Effector memory CD4-positive, alpha-beta T cell (primary cell): ENCODE data around the gene C11orf54.

Source experiments
- DNase-seq, 3 donors: peaks; one replicate each; pipeline ENCODE4 v3.0.0-alpha.2; 2020
- H3K27ac ChIP-seq: 2 replicates; pipeline ENCODE4 v1.7.0; 2013; ENCODE audit warnings: mild to moderate bottlenecking, low read length, moderate library complexity; ENCODE audit not compliant: insufficient read depth, poor library complexity, severe bottlenecking
- H3K27me3 ChIP-seq: replicated peaks from 2 replicates; pipeline ENCODE4 v1.7.0; 2013; ENCODE audit warnings: mild to moderate bottlenecking, low read length; ENCODE audit not compliant: insufficient read depth, control insufficient read depth, poor library complexity, severe bottlenecking
- H3K36me3 ChIP-seq: 2 replicates; pipeline ENCODE4 v1.7.0; 2013; ENCODE audit warnings: mild to moderate bottlenecking, low read length, moderate library complexity; ENCODE audit not compliant: control insufficient read depth, insufficient read depth
- H3K4me1 ChIP-seq: 2 replicates; pipeline ENCODE4 v1.7.0; 2013; ENCODE audit warnings: low read length, mild to moderate bottlenecking; ENCODE audit not compliant: control insufficient read depth, insufficient read depth, poor library complexity, severe bottlenecking
- H3K4me3 ChIP-seq: 2 replicates; pipeline ENCODE4 v1.7.0; 2013; ENCODE audit warnings: low read length, low read depth, mild to moderate bottlenecking; ENCODE audit not compliant: insufficient read depth, poor library complexity, severe bottlenecking
- H3K9me3 ChIP-seq: 2 replicates; pipeline ENCODE4 v1.7.0; 2013; ENCODE audit warnings: mild to moderate bottlenecking, low read length, moderate library complexity; ENCODE audit not compliant: control insufficient read depth
- total RNA-seq, 3 donors: gene quantifications; one replicate each; lab custom pipeline; 2026; lab: John Stamatoyannopoulos, UW

The C11orf54 gene
- 6.8 to 7.2 (median 6.9) reads per million in 3 donors for total RNA-seq

- peak; percentile 92 to 97 (median 95) for DNase-seq
- Histone ChIP-seq H3K4me1 (peaks cover 31% of the 10 kb centered on the region), H3K27ac (peak within 1 kb of the TSS; percentile 97), H3K36me3 (peaks cover 18% of the 10 kb centered on the region), H3K27me3 (no peaks in the 10 kb centered on the region), H3K9me3 (no peaks in the 10 kb centered on the region), H3K4me3 (peak within 1 kb of the TSS; percentile 91)
Measured at GRCh38 chr11:93741094-93741881, at the start of gene C11orf54, which contains the start of gene TAF1D. TSS of gene C11orf54 (plus strand) at chr11:93741672. CDS start at chr11:93747394, 5,722 bp downstream. TSS of gene TAF1D (minus strand) at chr11:93741495. CDS start at chr11:93739304, 2,191 bp downstream.

GRCh38 chr11:93694109-93694508 lies 47.4 kb upstream of the C11orf54 start:
- Histone ChIP-seq H3K27ac (no peak overlapping the region), H3K27me3 (no peaks in the 10 kb centered on the region), H3K4me3 (no peak overlapping the region), H3K36me3 (peaks cover 43% of the 10 kb centered on the region), H3K9me3 (no peaks in the 10 kb centered on the region), H3K4me1 (no peaks in the 10 kb centered on the region)
- no peak for DNase-seq

GRCh38 chr11:93694557-93694956 lies 46.9 kb upstream of the C11orf54 start:
- Histone ChIP-seq H3K9me3 (no peaks in the 10 kb centered on the region), H3K4me1 (no peaks in the 10 kb centered on the region), H3K4me3 (no peak overlapping the region), H3K36me3 (peaks cover 42% of the 10 kb centered on the region), H3K27ac (no peak overlapping the region), H3K27me3 (no peaks in the 10 kb centered on the region)
- no peak for DNase-seq

- H3K36me3 ChIP-seq: peaks cover 45% of the 10 kb centered on the region
- no peak overlapping the region for H3K4me3 ChIP-seq
- no peaks in the 10 kb centered on the region for H3K9me3 ChIP-seq
- no peaks in the 10 kb centered on the region for H3K27me3 ChIP-seq
- no peaks in the 10 kb centered on the region for H3K4me1 ChIP-seq
- DNase-seq: no peak
- no peak overlapping the region for H3K27ac ChIP-seq
Measured at GRCh38 chr11:93697611-93698010, 43.9 kb upstream of the C11orf54 start.

- no peaks in the 10 kb centered on the region for H3K4me1 ChIP-seq
- H3K9me3 ChIP-seq: no peaks in the 10 kb centered on the region
- H3K27me3 ChIP-seq: no peaks in the 10 kb centered on the region
- no peak overlapping the region for H3K4me3 ChIP-seq
- no peak for DNase-seq
- no peak overlapping the region for H3K27ac ChIP-seq
- H3K36me3 ChIP-seq: peaks cover 32% of the 10 kb centered on the region
Measured at GRCh38 chr11:93700830-93701229, 40.6 kb upstream of the C11orf54 start.

GRCh38 chr11:93704237-93704636 lies 37.2 kb upstream of the C11orf54 start:
- DNase-seq: no peak
- H3K9me3 ChIP-seq: no peaks in the 10 kb centered on the region
- H3K27me3 ChIP-seq: no peaks in the 10 kb centered on the region
- H3K36me3 ChIP-seq: peaks cover 23% of the 10 kb centered on the region
- no peaks in the 10 kb centered on the region for H3K4me1 ChIP-seq
- no peak overlapping the region for H3K4me3 ChIP-seq
- no peak overlapping the region for H3K27ac ChIP-seq

- Histone ChIP-seq H3K27me3 (no peaks in the 10 kb centered on the region), H3K9me3 (no peaks in the 10 kb centered on the region), H3K27ac (no peak overlapping the region), H3K4me3 (no peak overlapping the region), H3K36me3 (peaks cover 29% of the 10 kb centered on the region), H3K4me1 (no peaks in the 10 kb centered on the region)
- DNase-seq: no peak
Measured at GRCh38 chr11:93710239-93710638, 31.2 kb upstream of the C11orf54 start.

- no peak overlapping the region for H3K27ac ChIP-seq
- H3K36me3 ChIP-seq: peaks cover 34% of the 10 kb centered on the region
- peaks cover under 1% of the 10 kb centered on the region for H3K4me1 ChIP-seq
- H3K9me3 ChIP-seq: no peaks in the 10 kb centered on the region
- H3K4me3 ChIP-seq: no peak overlapping the region
- no peak for DNase-seq
- H3K27me3 ChIP-seq: no peaks in the 10 kb centered on the region
Measured at GRCh38 chr11:93712678-93713077, 28.8 kb upstream of the C11orf54 start.

- H3K36me3 ChIP-seq: peaks cover 12% of the 10 kb centered on the region
- no peak overlapping the region for H3K27ac ChIP-seq
- no peak for DNase-seq
Measured at GRCh38 chr11:93715797-93716396, 25.6 kb upstream of the C11orf54 start.

GRCh38 chr11:93717501-93717900 lies 24.0 kb upstream of the C11orf54 start:
- Histone ChIP-seq H3K27ac (no peak overlapping the region), H3K9me3 (no peaks in the 10 kb centered on the region)

More at GRCh38 chr11:93715797-93716396, 25.6 kb upstream of the C11orf54 start:
- Histone ChIP-seq H3K27me3 (no peaks in the 10 kb centered on the region), H3K4me1 (peaks cover 10% of the 10 kb centered on the region), H3K9me3 (no peaks in the 10 kb centered on the region), H3K4me3 (no peak overlapping the region)

More at GRCh38 chr11:93717501-93717900, 24.0 kb upstream of the C11orf54 start:
- Histone ChIP-seq H3K27me3 (no peaks in the 10 kb centered on the region), H3K36me3 (peaks cover 17% of the 10 kb centered on the region), H3K4me3 (no peak overlapping the region), H3K4me1 (peaks cover 10% of the 10 kb centered on the region)
- DNase-seq: no peak
